Activated CD8-positive, alpha-beta memory T cell treated with anti-CD3 and anti-CD28 coated beads, Interleukin-2, amount 50 U/mL, for 1 hour (primary cell): ENCODE data around the gene PITPNM1.
"Not testable (repeated sequence)": the region's sequence is repeated elsewhere in the genome, so short reads cannot be mapped to it uniquely, and the experiment has no call there.

Experiments
- DNase-seq: peaks from one replicate; pipeline ENCODE4 v3.0.0-alpha.2; 2020; ENCODE audit errors: extremely low read depth

Gene PITPNM1

GRCh38 chr11:67504950-67505581 lies at the start of gene PITPNM1:
PITPNM1 (minus strand) TSS chr11:67505363; CDS start chr11:67504180, 1,183 bp downstream.
- DNase-seq: no peak

GRCh38 chr11:67551697-67552096 lies 46.5 kb upstream of the PITPNM1 start:
- DNase-seq: not testable (repeated sequence)

DNA sequence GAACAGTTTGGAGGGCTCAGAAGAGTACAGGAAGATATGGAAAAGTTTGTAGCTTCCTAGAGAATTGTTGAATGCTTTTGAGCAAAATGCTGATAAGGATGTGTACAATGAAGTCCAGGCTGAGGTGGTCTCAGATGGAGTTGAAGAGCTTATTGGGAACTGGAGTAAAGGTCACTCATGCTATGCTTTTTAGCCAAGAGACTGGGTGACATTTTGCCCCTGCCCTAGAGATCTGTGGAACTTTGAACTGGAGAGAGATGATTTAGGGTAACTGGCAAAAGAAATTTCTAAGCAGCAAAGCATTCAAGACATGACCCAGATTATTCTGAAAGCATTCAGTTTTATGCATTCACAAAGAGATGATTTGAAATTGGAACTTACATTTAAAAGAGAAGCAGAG lies 46.0 kb upstream of the PITPNM1 start:
- DNase-seq: no peak

DNA sequence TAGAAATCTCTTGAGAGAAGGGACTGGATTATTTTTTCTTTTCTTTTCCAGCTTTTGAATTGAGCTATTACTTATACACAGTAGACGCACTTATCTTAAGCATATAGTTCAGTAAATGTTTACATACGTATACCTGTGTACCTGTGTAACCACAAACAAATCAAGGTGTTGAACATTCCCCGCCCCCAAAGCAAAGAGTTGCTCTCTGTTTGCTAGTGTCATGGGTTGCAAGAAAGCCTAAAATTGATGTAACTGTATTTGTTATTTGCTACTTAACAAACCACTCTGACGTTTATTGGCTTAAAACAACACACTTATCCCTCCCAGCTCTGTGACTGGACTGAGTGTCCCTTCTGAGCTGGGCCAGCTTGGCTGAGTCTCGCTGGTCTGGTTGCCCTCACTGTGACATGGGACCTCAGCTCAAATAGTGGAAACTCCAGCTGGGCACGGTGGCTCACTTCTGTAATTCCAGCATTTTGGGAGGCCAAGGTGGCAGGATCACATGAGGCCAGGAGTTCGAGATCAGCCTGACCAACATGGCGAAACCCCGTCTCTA lies 43.5 kb upstream of the PITPNM1 start:
- DNase-seq: no peak

- not testable (repeated sequence) for DNase-seq
These were observed 42.9 kb upstream of the PITPNM1 start for GRCh38 chr11:67548112-67548511.

- no peak for DNase-seq
These were observed 40.1 kb upstream of the PITPNM1 start for GRCh38 chr11:67545280-67545679.

GRCh38 chr11:67544616-67545242 lies 39.6 kb upstream of the PITPNM1 start:
- no peak for DNase-seq

GRCh38 chr11:67543585-67543984 lies 38.4 kb upstream of the PITPNM1 start:
- DNase-seq: no peak

DNA sequence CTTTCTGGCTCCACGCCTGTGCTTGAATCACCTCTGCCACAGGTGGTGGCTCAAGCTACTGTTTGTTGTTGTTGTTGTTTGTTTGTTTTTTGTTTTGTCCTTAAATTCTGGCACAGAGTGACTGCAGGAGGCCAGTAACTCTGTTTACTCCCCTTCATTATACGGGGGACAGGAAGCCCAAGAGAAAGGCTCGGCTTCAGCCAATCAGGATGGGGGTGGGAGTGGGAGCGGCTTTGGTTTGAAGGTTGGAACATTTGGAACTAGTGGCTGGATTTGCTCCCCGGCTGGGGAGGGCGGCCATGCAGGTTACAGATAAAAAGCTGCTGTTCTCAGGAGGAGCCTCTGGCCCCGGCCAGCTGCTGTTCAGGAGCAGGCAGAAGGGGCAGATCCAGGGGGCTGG lies 37.8 kb upstream of the PITPNM1 start:
- DNase-seq: no peak

- DNase-seq: no peak
These were observed 37.0 kb upstream of the PITPNM1 start for GRCh38 chr11:67542169-67542568.

- DNase-seq: no peak
These were observed 36.0 kb upstream of the PITPNM1 start for GRCh38 chr11:67541198-67541597.

GRCh38 chr11:67539550-67539949 lies 34.4 kb upstream of the PITPNM1 start:
- no peak for DNase-seq

GRCh38 chr11:67538823-67539505 lies 33.8 kb upstream of the PITPNM1 start:
- no peak for DNase-seq

DNA sequence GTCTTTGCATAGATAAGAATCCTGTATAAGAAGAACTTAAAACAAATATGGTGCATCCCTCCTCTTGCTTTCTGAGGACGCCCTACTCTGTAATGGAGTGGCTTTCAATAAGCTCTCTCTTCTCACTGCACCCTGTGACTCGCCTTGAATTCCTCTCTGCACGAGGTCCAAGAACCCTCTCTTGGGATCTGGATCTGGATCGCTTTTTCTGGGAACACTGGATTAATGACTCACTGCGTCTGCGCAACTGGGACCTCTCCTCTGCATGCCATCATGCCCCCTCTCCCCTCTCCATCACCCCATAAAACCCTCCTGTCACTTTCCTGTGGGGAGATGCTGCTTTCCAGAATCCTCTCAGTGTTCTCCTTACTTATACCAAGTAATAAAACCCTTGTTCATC lies 33.1 kb upstream of the PITPNM1 start:
- DNase-seq: no peak

DNA sequence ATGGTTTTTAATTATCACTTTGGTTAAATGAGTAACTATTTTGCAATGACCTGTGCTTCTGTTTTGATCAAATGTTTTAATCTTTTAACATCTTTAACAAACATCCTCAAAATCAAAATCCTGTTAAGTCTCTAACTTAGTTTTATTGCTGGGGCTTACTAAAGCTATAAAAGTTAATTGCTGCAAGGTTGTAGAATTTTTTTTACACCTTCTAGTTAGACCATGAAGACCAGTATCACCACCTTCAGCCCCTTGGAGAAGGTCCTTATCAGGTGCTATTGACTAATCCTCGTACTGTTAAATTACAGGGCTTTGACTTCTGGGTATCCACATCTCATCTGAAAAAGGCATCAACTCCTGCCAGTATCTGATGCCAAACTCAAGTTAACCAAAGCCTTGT lies 30.4 kb upstream of the PITPNM1 start:
- DNase-seq: no peak

- DNase-seq: no peak
These were observed 29.0 kb upstream of the PITPNM1 start for GRCh38 chr11:67534070-67534679.

DNA sequence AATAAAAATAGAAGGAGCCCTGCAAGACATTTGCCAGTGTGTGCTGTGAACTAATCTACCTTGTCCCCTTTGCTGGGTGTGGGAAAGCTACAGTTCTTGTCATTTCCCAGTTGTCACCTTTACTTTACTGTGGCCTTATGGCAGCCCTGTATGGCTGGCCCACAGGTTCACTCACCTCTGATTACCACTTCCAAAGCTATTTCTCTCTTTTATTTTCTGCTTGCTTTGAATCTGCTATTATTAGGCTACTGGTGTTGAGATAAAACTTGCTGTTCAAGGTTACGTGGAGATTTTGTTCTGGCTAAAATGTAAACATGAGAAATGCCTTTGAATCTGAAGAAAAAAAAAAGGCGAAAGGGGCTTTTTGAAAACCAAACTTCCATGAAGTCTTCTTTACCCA lies 27.7 kb upstream of the PITPNM1 start:
- no peak for DNase-seq

GRCh38 chr11:67530282-67530592 lies 25.1 kb upstream of the PITPNM1 start:
- DNase-seq: no peak

DNA sequence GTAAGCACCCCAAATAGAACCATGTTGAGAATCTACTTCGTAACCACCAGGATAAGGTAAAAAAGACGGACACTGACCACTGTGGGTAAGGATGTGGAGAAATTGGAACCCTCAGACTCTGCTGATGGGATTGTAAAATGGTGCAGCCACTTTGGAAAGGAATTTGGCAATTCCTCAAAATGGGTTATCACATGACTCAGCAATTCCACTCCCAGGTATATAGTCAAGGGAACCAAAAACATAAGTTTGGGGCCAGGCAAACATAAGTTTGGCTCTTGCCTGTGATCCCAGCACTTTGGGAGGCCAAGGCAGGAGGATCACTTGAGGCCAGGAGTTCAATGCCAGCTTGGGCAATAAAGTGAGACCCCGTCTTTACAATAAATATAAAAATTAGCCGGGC lies 23.2 kb upstream of the PITPNM1 start:
- DNase-seq: no peak

GRCh38 chr11:67525275-67525976 lies 20.3 kb upstream of the PITPNM1 start:
- DNase-seq: no peak

GRCh38 chr11:67524480-67524808 lies 19.3 kb upstream of the PITPNM1 start:
- DNase-seq: no peak
